DMS114 treated with DMSO at 0.1 percent for 48 hours (cell line): ENCODE results near the gene MEGF9.
"Not testable (repeated sequence)": the region's sequence is repeated elsewhere in the genome, so short reads cannot be mapped to it uniquely, and the experiment has no call there.

ENCODE experiments used
- DNase-seq: peaks from one replicate; lab custom pipeline; 2025; ENCODE audit not compliant: unreplicated experiment; lab: John Stamatoyannopoulos, UW

Gene MEGF9

DNA sequence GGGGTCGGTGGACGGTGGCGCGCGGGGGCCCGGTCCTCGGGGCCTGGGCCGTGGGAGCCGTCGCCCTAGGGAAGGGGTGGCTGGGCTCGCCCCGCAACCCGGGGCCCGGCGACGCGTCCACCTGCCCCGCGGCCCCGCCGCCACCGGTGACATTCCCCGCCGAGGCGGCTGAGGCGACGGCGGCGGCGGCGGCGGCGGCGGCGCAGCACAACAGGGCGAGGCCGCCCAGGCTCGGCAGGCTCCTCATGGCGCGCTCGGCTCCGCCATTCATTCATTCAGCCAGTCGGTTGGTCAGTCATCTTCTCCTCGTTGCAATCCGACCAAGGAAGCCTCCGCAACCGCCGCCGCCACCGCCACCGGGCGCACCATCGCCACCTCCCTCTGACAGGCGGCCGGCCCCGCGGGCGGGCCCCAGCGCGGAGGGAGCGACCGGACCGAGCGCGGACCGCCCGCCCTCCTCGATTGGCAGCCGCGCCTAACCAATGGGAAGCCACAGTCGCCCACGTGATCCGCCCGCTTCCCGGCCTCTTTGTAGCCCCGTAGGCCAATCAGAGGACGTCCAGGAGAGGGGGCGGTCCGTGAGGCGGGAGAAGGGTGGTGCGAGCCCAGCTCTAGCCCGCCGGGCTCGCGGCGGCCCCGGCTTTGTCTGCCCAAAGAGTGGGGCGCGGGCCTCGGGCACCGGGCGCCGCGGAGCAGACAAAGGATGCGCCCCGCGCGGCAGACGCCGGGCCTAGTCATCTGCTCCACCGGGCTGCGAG is at the start of gene MEGF9:
Gene MEGF9 (minus strand): TSS at position 383 of the 758 bp plus-strand sequence. CDS start 112 bp downstream, at position 271.
- peak; percentile 86 for DNase-seq

- DNase-seq = no peak
These were observed 46.7 kb upstream of the MEGF9 start for GRCh38 chr9:120761006-120761405.

- no peak for DNase-seq
These were observed 45.6 kb upstream of the MEGF9 start for GRCh38 chr9:120759755-120760400.

- DNase-seq = no peak
These were observed 44.3 kb upstream of the MEGF9 start for GRCh38 chr9:120758544-120758943.

DNA sequence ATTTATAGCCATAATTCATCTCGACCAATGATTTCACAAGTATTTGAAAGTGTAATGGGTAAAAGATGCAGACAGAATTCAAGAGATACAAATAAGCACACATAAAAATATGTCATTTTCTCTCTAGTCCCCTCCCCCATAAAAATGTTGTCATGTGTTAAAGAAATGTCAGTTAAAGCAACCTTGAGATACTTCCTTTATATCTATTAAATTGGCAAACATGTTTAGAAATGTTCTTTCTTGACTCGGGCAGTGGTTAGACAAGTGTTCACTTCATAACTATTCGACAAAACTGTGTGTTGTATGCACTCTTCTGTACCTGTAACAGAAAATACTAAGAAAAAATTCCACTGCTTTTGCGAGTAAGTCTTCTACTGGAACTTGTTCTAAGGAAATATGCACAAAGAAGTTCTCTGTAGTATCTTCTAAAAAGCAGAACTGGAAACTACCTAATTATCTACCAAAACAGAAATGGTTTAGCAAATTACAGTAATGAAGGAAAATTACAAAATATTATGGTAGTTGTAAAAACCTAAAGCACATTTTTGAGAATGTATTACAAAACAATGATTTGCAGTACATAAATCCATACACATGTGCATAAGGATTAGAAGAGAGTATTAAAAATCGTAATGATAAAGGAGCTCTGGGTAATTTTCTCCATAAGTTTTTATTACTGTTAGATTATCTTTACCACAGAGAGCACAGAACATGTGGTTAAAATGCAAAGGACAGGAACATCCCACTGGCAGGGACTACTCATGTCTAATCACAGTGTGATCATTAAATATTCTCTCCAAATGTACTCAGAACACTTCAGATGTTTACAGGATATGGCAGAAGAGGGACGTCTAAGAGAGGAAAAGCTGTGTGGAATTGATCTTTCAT is 43.0 kb upstream of the MEGF9 start:
- DNase-seq = no peak

GRCh38 chr9:120756531-120756930 is 42.3 kb upstream of the MEGF9 start:
- DNase-seq = no peak

DNA sequence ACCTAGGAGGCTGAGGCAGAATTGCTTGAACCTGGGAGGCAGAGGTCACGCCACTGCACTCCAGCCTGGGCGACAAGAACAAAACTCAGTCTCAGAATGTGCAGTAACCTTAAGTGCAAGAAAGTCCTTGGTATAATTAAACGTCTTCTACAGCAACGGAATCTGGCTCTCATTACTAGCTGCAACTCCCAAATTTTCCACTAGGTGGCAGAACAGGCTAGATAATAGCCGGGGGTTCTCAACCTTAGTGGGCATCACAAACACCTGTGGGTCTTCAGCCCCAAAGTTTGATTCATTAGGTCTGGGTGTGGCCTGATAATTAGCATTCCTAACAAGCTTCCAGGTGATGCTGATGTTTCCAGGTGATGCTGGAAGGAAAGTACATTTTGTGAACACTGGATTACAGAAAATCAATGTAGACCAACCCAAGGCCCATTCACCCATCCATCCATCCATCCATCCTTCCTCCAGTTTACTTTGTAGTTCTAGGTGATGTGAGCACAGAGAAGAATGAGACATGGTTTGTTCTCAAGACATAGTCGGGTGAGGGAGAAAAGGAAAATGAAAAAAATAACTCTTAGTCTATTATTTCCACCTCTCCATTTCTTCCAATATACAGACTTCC is 41.7 kb upstream of the MEGF9 start:
- peak; percentile 23 for DNase-seq

DNA sequence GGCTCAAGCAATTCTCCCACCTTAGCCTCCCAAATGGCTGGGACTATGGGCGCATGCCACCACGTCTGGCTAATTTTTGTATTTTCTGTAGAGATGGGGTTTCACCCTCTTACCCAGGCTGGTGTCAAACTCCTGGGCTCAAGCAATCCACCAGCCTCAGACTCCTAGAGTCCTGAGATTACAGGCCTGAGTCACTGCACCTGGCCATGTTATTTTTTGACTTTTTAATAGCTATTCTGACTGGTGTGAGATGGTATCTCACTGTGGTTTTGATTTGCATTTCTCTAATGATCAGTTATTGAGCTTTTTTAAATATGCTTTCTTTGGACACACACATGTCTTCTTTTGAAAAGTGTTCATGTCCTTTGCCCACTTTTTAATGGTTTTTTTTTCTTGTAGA is 40.8 kb upstream of the MEGF9 start:
- no peak for DNase-seq

- no peak for DNase-seq
These were observed 36.2 kb upstream of the MEGF9 start for GRCh38 chr9:120750421-120750820.

DNA sequence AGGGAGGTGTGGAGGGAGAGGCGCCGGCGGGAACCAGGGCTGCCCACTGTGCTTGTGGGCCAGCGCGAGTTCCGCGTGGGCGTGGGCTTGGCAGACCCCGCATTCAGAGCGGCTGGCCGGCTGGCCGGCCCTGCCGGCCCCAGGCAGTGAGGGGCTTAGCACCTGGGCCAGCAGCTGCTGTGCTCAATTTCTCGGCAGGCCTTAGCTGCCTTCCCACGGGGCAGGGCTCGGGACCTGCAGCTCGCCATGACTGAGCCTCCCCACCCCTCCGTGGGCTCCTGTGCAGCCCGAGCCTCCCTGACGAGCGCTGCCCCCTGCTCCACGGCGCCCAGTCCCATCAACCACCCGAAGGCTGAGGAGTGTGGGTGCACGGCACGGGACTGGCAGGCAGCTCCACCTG is 32.1 kb upstream of the MEGF9 start:
- DNase-seq = not testable (repeated sequence)

GRCh38 chr9:120745278-120745677 is 31.0 kb upstream of the MEGF9 start:
- no peak for DNase-seq

GRCh38 chr9:120742951-120743416 is 28.7 kb upstream of the MEGF9 start:
- no peak for DNase-seq

DNA sequence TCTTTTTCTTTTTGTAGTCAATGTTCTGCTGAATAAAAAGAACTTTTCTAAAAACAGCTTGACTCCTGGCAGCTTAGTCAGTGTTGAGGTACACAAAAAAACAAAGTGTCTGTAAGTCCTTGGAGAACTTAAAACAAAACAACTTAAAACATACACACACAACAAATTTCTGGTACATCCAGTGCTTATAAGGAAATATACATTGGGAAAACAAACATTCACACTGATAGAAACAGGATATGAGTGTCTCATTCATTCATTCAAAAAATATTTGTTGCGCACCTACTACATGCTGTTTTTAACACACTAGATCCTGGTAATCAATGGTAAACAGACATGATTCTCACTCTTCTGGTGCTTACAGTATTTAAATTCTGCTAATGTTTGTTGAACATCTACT is 27.4 kb upstream of the MEGF9 start:
- DNase-seq = no peak

- DNase-seq = no peak
These were observed 26.9 kb upstream of the MEGF9 start for GRCh38 chr9:120741191-120741590.

DNA sequence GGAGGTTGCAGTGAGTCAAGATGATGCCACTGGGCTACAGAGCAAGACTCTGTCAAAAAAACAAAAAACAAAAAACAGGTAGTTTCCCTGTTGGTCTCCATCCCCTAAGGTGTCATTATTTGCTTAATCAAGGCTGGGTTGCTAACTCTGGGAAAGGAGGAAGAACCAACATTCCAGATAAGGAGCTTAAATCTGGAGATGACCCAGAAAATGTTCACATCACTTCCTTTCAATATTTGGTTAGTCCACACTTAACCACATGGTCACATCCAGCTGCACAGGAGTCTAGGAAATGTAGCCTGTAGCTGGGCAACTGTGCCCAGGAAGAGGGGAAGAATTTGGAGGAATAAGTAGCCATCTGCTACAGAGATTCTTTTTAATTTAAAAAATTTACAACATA is 25.9 kb upstream of the MEGF9 start:
- no peak for DNase-seq

GRCh38 chr9:120737416-120738165 is 23.3 kb upstream of the MEGF9 start:
- no peak for DNase-seq

- no peak for DNase-seq
These were observed 22.6 kb upstream of the MEGF9 start for GRCh38 chr9:120736881-120737280.

DNA sequence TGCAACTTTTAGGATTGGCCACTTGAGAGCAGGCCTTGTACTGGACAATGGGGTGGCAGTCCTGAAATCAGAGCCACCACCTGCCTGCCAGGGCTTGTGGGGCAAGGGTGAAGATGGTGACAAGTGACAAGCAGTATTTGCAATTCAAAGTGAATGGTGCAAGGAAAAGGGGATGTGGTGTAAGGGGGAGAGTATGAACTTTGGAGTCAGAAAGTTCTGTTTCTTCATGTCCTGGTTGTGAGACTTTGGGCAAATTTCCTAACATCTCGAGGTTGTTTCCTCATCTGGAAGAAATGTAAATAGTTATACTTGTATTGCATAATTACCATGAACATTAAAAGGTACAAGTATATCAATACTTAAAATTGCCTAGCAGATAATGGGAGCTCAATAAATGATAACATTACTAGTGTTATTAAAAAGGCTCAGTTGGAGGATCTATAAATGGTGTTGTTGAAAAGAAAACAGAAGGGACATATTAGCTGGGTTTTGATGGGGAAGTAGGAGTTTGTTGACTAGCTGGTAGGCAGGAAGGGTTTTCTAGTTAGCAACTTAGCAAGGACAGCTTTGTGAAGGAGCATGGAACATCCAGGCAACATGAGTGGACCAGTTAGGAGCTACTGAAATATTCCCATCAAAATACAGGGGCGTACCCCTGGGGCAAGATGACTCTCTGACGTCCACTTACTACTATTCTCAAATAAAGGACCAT is 21.3 kb upstream of the MEGF9 start:
- no peak for DNase-seq

DNA sequence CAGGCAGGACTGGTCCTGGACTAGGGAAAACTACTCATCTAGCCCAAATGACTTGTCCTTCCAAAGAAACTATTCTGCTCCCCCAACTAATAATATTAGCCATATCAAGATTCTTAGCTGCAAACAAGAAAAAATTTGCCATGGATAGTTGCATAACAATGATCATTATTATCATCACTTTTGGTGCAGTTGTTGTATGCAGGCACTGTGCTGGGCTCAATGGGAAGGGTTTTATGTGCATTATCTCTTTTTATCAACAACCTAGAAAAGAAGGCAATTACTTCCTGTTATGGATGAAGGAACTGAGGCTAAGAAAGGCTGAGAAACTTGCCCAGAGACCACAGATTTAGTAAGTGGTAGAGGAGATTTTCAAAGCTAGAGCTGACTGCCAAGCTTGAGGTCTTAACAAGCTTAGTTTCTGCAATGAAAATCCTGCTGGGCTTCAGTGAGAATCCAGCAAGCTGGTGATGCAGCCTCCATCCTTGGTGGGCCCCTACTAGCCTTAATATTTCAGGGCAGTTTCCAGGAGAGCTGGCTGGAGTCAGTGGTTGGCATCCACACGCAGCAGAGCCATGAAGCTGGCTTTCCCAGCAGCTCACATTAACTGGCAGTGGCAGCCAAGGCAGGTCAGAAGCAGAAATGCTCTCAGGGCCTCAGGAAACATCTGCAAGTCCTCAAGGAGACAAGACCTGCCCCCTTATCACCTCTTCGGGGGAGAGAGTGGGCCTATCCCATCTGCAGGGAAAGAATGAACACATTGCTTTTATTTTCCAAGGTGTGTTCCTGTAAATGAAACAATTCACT is 20.5 kb upstream of the MEGF9 start:
- no peak for DNase-seq
